ENCODE measurements around the gene CD8B. TPM values are rescaled to one million over a fixed set of nuclear protein-coding genes. Genes with fewer than 3 reads are reported as not detected.

Gene CD8B
- polyA plus RNA-seq, 1 donor from 2014 or later = not detected

- Histone ChIP-seq H3F3A (ENCODE audit: insufficient read depth, low read length, poor library complexity, severe bottlenecking) (no peaks in the 10 kb centered on the region), H3K9me3 (ENCODE audit: low read length) (no peaks in the 10 kb centered on the region), H3K9me2 (ENCODE audit: insufficient read depth, low read length) (no peaks in the 10 kb centered on the region), H4K20me1 (ENCODE audit: insufficient read depth) (no peaks in the 10 kb centered on the region), H3K27me3 (ENCODE audit: insufficient read depth, low read depth, low read length) (no peaks in the 10 kb centered on the region), H3K9ac (ENCODE audit: low read length) (no peak overlapping the region), H3K4me2 (ENCODE audit: low read length) (no peak overlapping the region), H3K27ac (ENCODE audit: low read length) (no peak overlapping the region), H3K36me3 (ENCODE audit: insufficient read depth, low read length) (peaks cover 6% of the 10 kb centered on the region), H3K79me2 (replicated peaks; ENCODE audit: insufficient read depth, low read length) (no peaks in the 10 kb centered on the region), H3K4me3 (ENCODE audit: low read length) (no peak overlapping the region), H2AFZ (ENCODE audit: low read depth, low read length) (no peak overlapping the region)
- TF ChIP-seq REST (IDR thresholded peaks at IDR 0.05; ENCODE audit: borderline replicate concordance) = no peak
- no peak for TF ChIP-seq MXI1 (conservative IDR thresholded peaks at IDR 0.05; ENCODE audit: poor library complexity, severe bottlenecking)
- TF ChIP-seq EP300 (conservative IDR thresholded peaks at IDR 0.05; ENCODE audit: poor library complexity, severe bottlenecking) = no peak
- no peak for TF ChIP-seq CTCF (IDR thresholded peaks at IDR 0.05; ENCODE audit: poor library complexity, severe bottlenecking)
- no peak for TF ChIP-seq TAF1 (IDR thresholded peaks at IDR 0.05; ENCODE audit: low read depth)
- no peak for TF ChIP-seq EZH2 (IDR thresholded peaks at IDR 0.05; ENCODE audit: borderline replicate concordance, insufficient read depth, low read length, poor library complexity, severe bottlenecking)
- no peak for TF ChIP-seq RAD21 (conservative IDR thresholded peaks at IDR 0.05)
- no peak for TF ChIP-seq POLR2AphosphoS5 (IDR thresholded peaks at IDR 0.05)
- TF ChIP-seq SMC3 (conservative IDR thresholded peaks at IDR 0.05; ENCODE audit: poor library complexity) = no peak
Measured at GRCh38 chr2:86779971-86780370, 81.7 kb downstream of the CD8B start.

GRCh38 chr2:86778957-86779356 is 82.7 kb downstream of the CD8B start:
- Histone ChIP-seq H3F3A (ENCODE audit: insufficient read depth, low read length, poor library complexity, severe bottlenecking) (no peaks in the 10 kb centered on the region), H3K9me2 (ENCODE audit: insufficient read depth, low read length) (no peaks in the 10 kb centered on the region), H2AFZ (ENCODE audit: low read depth, low read length) (no peak overlapping the region), H4K20me1 (ENCODE audit: insufficient read depth) (no peaks in the 10 kb centered on the region), H3K79me2 (replicated peaks; ENCODE audit: insufficient read depth, low read length) (no peaks in the 10 kb centered on the region), H3K9me3 (ENCODE audit: low read length) (no peaks in the 10 kb centered on the region), H3K36me3 (ENCODE audit: insufficient read depth, low read length) (peaks cover 6% of the 10 kb centered on the region), H3K9ac (ENCODE audit: low read length) (no peak overlapping the region), H3K4me2 (ENCODE audit: low read length) (no peak overlapping the region), H3K27ac (ENCODE audit: low read length) (no peak overlapping the region), H3K27me3 (ENCODE audit: insufficient read depth, low read depth, low read length) (no peaks in the 10 kb centered on the region), H3K4me3 (ENCODE audit: low read length) (no peak overlapping the region)
- TF ChIP-seq MXI1 (conservative IDR thresholded peaks at IDR 0.05; ENCODE audit: poor library complexity, severe bottlenecking) = no peak
- no peak for TF ChIP-seq REST (IDR thresholded peaks at IDR 0.05; ENCODE audit: borderline replicate concordance)
- TF ChIP-seq RAD21 (conservative IDR thresholded peaks at IDR 0.05) = no peak
- TF ChIP-seq SMC3 (conservative IDR thresholded peaks at IDR 0.05; ENCODE audit: poor library complexity) = no peak
- no peak for TF ChIP-seq EP300 (conservative IDR thresholded peaks at IDR 0.05; ENCODE audit: poor library complexity, severe bottlenecking)
- no peak for TF ChIP-seq CTCF (IDR thresholded peaks at IDR 0.05; ENCODE audit: poor library complexity, severe bottlenecking)
- no peak for TF ChIP-seq POLR2AphosphoS5 (IDR thresholded peaks at IDR 0.05)
- TF ChIP-seq EZH2 (IDR thresholded peaks at IDR 0.05; ENCODE audit: borderline replicate concordance, insufficient read depth, low read length, poor library complexity, severe bottlenecking) = no peak
- no peak for TF ChIP-seq TAF1 (IDR thresholded peaks at IDR 0.05; ENCODE audit: low read depth)

Data from neural cell (in vitro differentiated cells).